Measurements from ENCODE around the gene RIT2.

RIT2 gene

DNA sequence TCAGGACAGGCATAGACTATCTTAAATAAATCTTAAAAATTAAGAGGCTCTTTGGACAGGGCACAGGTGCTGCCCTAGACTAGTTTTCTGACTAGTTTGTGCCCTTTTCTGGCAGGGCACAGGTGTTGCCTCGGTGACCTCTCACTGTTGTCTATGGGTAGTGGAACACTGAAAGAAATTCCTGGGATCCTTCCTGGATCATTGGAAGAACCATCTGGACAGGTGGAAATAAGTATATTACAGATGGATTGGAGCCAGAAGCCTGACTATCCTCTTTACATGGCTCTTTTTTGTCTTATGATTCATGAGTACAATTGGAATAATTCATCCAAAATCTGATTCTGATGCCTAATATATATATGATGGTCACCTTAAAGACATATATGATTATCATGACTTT is 286.6 kb downstream of the RIT2 start:
- TF ChIP-seq TEAD4 (IDR thresholded peaks at IDR 0.05), result no peak
- TF ChIP-seq RAD21 (IDR thresholded peaks at IDR 0.05; ENCODE audit: low read depth), result no peak
- TF ChIP-seq, protein P1, sequence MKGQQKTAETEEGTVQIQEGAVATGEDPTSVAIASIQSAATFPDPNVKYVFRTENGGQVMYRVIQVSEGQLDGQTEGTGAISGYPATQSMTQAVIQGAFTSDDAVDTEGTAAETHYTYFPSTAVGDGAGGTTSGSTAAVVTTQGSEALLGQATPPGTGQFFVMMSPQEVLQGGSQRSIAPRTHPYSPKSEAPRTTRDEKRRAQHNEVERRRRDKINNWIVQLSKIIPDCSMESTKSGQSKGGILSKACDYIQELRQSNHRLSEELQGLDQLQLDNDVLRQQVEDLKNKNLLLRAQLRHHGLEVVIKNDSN (IDR thresholded peaks at IDR 0.05), result no peak
- no peak for TF ChIP-seq FOXM1 (IDR thresholded peaks at IDR 0.05; ENCODE audit: borderline replicate concordance, low read depth)
- TF ChIP-seq TCF12 (IDR thresholded peaks at IDR 0.05; ENCODE audit: low read depth), result no peak
- TF ChIP-seq YY1 (IDR thresholded peaks at IDR 0.05; ENCODE audit: low read depth), result no peak
- TF ChIP-seq CREB1 (IDR thresholded peaks at IDR 0.05; ENCODE audit: low read depth), result no peak
- no peak for TF ChIP-seq EP300 (IDR thresholded peaks at IDR 0.05; ENCODE audit: borderline replicate concordance)
- TF ChIP-seq CEBPB (IDR thresholded peaks at IDR 0.05), result no peak
- TF ChIP-seq ZBTB7A (IDR thresholded peaks at IDR 0.05; ENCODE audit: low read depth), result no peak
- no peak for TF ChIP-seq NFIC (IDR thresholded peaks at IDR 0.05)
- TF ChIP-seq TAF1 (IDR thresholded peaks at IDR 0.05; ENCODE audit: low read depth), result no peak
- TF ChIP-seq, protein P2, sequence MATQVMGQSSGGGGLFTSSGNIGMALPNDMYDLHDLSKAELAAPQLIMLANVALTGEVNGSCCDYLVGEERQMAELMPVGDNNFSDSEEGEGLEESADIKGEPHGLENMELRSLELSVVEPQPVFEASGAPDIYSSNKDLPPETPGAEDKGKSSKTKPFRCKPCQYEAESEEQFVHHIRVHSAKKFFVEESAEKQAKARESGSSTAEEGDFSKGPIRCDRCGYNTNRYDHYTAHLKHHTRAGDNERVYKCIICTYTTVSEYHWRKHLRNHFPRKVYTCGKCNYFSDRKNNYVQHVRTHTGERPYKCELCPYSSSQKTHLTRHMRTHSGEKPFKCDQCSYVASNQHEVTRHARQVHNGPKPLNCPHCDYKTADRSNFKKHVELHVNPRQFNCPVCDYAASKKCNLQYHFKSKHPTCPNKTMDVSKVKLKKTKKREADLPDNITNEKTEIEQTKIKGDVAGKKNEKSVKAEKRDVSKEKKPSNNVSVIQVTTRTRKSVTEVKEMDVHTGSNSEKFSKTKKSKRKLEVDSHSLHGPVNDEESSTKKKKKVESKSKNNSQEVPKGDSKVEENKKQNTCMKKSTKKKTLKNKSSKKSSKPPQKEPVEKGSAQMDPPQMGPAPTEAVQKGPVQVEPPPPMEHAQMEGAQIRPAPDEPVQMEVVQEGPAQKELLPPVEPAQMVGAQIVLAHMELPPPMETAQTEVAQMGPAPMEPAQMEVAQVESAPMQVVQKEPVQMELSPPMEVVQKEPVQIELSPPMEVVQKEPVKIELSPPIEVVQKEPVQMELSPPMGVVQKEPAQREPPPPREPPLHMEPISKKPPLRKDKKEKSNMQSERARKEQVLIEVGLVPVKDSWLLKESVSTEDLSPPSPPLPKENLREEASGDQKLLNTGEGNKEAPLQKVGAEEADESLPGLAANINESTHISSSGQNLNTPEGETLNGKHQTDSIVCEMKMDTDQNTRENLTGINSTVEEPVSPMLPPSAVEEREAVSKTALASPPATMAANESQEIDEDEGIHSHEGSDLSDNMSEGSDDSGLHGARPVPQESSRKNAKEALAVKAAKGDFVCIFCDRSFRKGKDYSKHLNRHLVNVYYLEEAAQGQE (IDR thresholded peaks at IDR 0.05; ENCODE audit: low read depth), result no peak
- TF ChIP-seq, protein P3, sequence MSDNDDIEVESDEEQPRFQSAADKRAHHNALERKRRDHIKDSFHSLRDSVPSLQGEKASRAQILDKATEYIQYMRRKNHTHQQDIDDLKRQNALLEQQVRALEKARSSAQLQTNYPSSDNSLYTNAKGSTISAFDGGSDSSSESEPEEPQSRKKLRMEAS (IDR thresholded peaks at IDR 0.05), result no peak
- TF ChIP-seq EGR1 (IDR thresholded peaks at IDR 0.05), result no peak

DNA sequence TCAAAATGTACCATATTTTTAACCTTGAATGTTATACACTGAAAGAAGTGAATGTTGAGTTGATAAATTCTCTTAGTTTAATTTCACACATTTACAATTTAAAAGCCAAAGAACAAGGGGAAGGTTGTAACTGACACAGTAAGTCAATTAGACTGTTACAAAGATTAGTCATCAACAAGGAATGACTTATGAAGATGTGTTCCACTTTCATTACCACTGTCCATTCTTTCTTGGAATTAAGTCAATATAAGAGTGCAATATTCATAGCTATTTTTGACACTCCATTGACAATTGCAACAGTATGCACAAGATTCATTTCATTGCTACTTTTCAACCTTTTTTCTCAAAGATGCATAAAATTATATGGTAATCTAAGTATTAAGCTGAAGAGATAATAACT is 291.3 kb downstream of the RIT2 start:
- TF ChIP-seq, protein P1 (IDR thresholded peaks at IDR 0.05), result no peak
- no peak for TF ChIP-seq TAF1 (IDR thresholded peaks at IDR 0.05; ENCODE audit: low read depth)
- TF ChIP-seq, protein P2 (IDR thresholded peaks at IDR 0.05; ENCODE audit: low read depth), result no peak
- no peak for TF ChIP-seq EGR1 (IDR thresholded peaks at IDR 0.05)
- no peak for TF ChIP-seq CREB1 (IDR thresholded peaks at IDR 0.05; ENCODE audit: low read depth)
- TF ChIP-seq TCF12 (IDR thresholded peaks at IDR 0.05; ENCODE audit: low read depth), result no peak
- no peak for TF ChIP-seq FOXM1 (IDR thresholded peaks at IDR 0.05; ENCODE audit: borderline replicate concordance, low read depth)
- no peak for TF ChIP-seq RAD21 (IDR thresholded peaks at IDR 0.05; ENCODE audit: low read depth)
- no peak for TF ChIP-seq TEAD4 (IDR thresholded peaks at IDR 0.05)
- TF ChIP-seq CEBPB (IDR thresholded peaks at IDR 0.05), result no peak
- TF ChIP-seq NFIC (IDR thresholded peaks at IDR 0.05), result no peak
- no peak for TF ChIP-seq EP300 (IDR thresholded peaks at IDR 0.05; ENCODE audit: borderline replicate concordance)
- TF ChIP-seq, protein P3 (IDR thresholded peaks at IDR 0.05), result no peak

DNA sequence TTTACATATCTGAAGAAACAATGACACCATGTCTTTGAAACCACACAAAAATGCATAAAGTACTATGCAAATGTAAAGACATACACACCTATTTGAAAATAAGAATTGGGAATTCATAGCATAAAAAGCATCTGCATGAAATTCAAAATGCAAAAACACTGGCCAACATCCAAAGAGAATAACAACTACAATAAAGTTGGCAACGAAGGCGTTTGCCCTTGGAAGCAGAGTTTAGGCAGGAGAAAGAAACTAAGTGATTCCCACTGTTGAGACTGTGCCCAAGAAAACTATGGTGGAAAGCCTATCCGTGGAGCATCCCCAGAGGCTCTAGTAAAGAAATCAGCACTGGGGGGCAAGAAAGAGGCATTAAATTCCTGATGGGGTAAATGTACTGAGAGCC is 292.8 kb downstream of the RIT2 start:
- TF ChIP-seq CEBPB (IDR thresholded peaks at IDR 0.05) (no peak), EGR1 (IDR thresholded peaks at IDR 0.05) (no peak), YY1 (IDR thresholded peaks at IDR 0.05; ENCODE audit: low read depth) (no peak), EP300 (IDR thresholded peaks at IDR 0.05; ENCODE audit: borderline replicate concordance) (no peak), FOXM1 (IDR thresholded peaks at IDR 0.05; ENCODE audit: borderline replicate concordance, low read depth) (no peak), RAD21 (IDR thresholded peaks at IDR 0.05; ENCODE audit: low read depth) (no peak), TEAD4 (IDR thresholded peaks at IDR 0.05) (no peak), TCF12 (IDR thresholded peaks at IDR 0.05; ENCODE audit: low read depth) (no peak)
- TF ChIP-seq, protein P2 (IDR thresholded peaks at IDR 0.05; ENCODE audit: low read depth), result no peak
- TF ChIP-seq, protein P3 (IDR thresholded peaks at IDR 0.05), result no peak
- TF ChIP-seq, protein P1 (IDR thresholded peaks at IDR 0.05), result no peak

DNA sequence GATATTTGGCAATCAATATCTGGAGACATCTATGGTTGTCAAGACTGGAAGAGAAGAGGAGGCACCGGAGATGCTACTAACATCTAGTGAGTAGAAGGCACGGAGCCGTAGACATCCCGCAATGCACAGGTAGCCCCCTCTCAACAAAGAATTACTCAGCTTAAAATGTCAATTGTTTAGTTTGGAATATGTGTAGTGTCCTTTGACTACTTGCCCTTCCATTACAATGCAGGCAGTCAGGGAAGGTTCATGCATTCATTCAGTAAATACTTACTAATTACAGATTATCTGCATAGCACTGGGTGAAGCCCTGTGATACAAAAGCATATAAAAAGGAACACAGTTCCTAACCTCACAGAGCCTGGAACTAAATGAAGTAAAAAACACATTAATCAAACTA is 294.0 kb downstream of the RIT2 start:
- no peak for TF ChIP-seq NFIC (IDR thresholded peaks at IDR 0.05)
- no peak for TF ChIP-seq YY1 (IDR thresholded peaks at IDR 0.05; ENCODE audit: low read depth)
- TF ChIP-seq, protein P2 (IDR thresholded peaks at IDR 0.05; ENCODE audit: low read depth), result no peak
- TF ChIP-seq EGR1 (IDR thresholded peaks at IDR 0.05), result no peak
- TF ChIP-seq CREB1 (IDR thresholded peaks at IDR 0.05; ENCODE audit: low read depth), result no peak
- TF ChIP-seq EP300 (IDR thresholded peaks at IDR 0.05; ENCODE audit: borderline replicate concordance), result no peak
- no peak for TF ChIP-seq RAD21 (IDR thresholded peaks at IDR 0.05; ENCODE audit: low read depth)
- TF ChIP-seq, protein P3 (IDR thresholded peaks at IDR 0.05), result no peak
- TF ChIP-seq FOXM1 (IDR thresholded peaks at IDR 0.05; ENCODE audit: borderline replicate concordance, low read depth), result no peak
- TF ChIP-seq CEBPB (IDR thresholded peaks at IDR 0.05), result no peak
- TF ChIP-seq, protein P1 (IDR thresholded peaks at IDR 0.05), result no peak
- TF ChIP-seq TCF12 (IDR thresholded peaks at IDR 0.05; ENCODE audit: low read depth), result no peak
- TF ChIP-seq TEAD4 (IDR thresholded peaks at IDR 0.05), result no peak
- TF ChIP-seq TAF1 (IDR thresholded peaks at IDR 0.05; ENCODE audit: low read depth), result no peak
- TF ChIP-seq ZBTB7A (IDR thresholded peaks at IDR 0.05; ENCODE audit: low read depth), result no peak
